H9 (cell line): ENCODE results near the gene LRCOL1. TPM values are rescaled to one million over a fixed set of nuclear protein-coding genes. Genes with fewer than 3 reads are reported as not detected.

Source experiments
- DNase-seq: peaks from one replicate; pipeline ENCODE4 v3.0.0-alpha.2; 2017
- H2AFZ ChIP-seq: one replicate; pipeline ENCODE4 v1.6.1; 2013; ENCODE audit warnings: mild to moderate bottlenecking, low read length, control low read depth, moderate library complexity
- H2AK5ac ChIP-seq: 2 replicates; pipeline ENCODE4 v1.6.1; 2013; ENCODE audit warnings: low read length, control low read depth, mixed read lengths; ENCODE audit not compliant: insufficient read length
- H2BK120ac ChIP-seq: one replicate; pipeline ENCODE4 v1.6.1; 2013; ENCODE audit warnings: low read depth, mild to moderate bottlenecking, low read length, control low read depth, inconsistent platforms; ENCODE audit not compliant: poor library complexity, severe bottlenecking
- H2BK12ac ChIP-seq: 2 replicates; pipeline ENCODE4 v1.6.1; 2013; ENCODE audit warnings: low read length, control low read depth, mixed read lengths, low read depth; ENCODE audit not compliant: insufficient read length
- H2BK15ac ChIP-seq: 2 replicates; pipeline ENCODE4 v1.6.1; 2013; ENCODE audit warnings: low read depth, low read length, control low read depth
- H2BK20ac ChIP-seq: one replicate; pipeline ENCODE4 v1.6.1; 2013; ENCODE audit warnings: low read depth, mild to moderate bottlenecking, low read length, control low read depth, inconsistent platforms; ENCODE audit not compliant: poor library complexity, severe bottlenecking
- H2BK5ac ChIP-seq: 2 replicates; pipeline ENCODE4 v1.6.1; 2013; ENCODE audit warnings: low read length, control low read depth, mixed read lengths; ENCODE audit not compliant: insufficient read length
- H3K14ac ChIP-seq: 2 replicates; pipeline ENCODE4 v1.6.1; 2013; ENCODE audit warnings: low read length, control low read depth; ENCODE audit not compliant: insufficient read depth
- H3K18ac ChIP-seq: 2 replicates; pipeline ENCODE4 v1.6.1; 2013; ENCODE audit warnings: low read depth, mild to moderate bottlenecking, mixed read lengths, low read length, control low read depth; ENCODE audit not compliant: insufficient read length
- H3K23ac ChIP-seq: 2 replicates; pipeline ENCODE4 v1.6.1; 2013; ENCODE audit warnings: low read length, control low read depth, mixed read lengths, low read depth; ENCODE audit not compliant: insufficient read length
- H3K23me2 ChIP-seq: 2 replicates; pipeline ENCODE4 v1.6.1; 2013; ENCODE audit warnings: low read depth, mild to moderate bottlenecking, mixed read lengths, low read length, control low read depth; ENCODE audit not compliant: insufficient read length, poor library complexity, severe bottlenecking
- H3K27ac ChIP-seq: 2 replicates; pipeline ENCODE4 v1.5.1; 2013; ENCODE audit warnings: low read length, control low read depth, mixed read lengths, low read depth; ENCODE audit not compliant: insufficient read length
- H3K27me3 ChIP-seq: 2 replicates; pipeline ENCODE4 v1.6.1; 2013; ENCODE audit warnings: low read length, control low read depth, inconsistent platforms; ENCODE audit not compliant: insufficient read depth
- H3K4ac ChIP-seq: 2 replicates; pipeline ENCODE4 v1.6.1; 2013; ENCODE audit warnings: low read depth, mild to moderate bottlenecking, control low read depth, inconsistent platforms, low read length, moderate library complexity
- H3K4me1 ChIP-seq: 2 replicates; pipeline ENCODE4 v1.6.1; 2013; ENCODE audit warnings: low read length, control low read depth, inconsistent platforms; ENCODE audit not compliant: insufficient read depth
- H3K4me2 ChIP-seq: 2 replicates; pipeline ENCODE4 v1.6.1; 2013; ENCODE audit warnings: low read length, control low read depth, mixed read lengths; ENCODE audit not compliant: insufficient read length, insufficient read depth
- H3K56ac ChIP-seq: 2 replicates; pipeline ENCODE4 v1.6.1; 2013; ENCODE audit warnings: low read depth, mild to moderate bottlenecking, mixed read lengths, low read length, control low read depth; ENCODE audit not compliant: insufficient read length
- H3K79me1 ChIP-seq: 2 replicates; pipeline ENCODE4 v1.6.1; 2013; ENCODE audit warnings: low read depth, mild to moderate bottlenecking, moderate library complexity, low read length, control low read depth, inconsistent platforms; ENCODE audit not compliant: insufficient read depth, poor library complexity, severe bottlenecking
- H3K79me2 ChIP-seq: 2 replicates; pipeline ENCODE4 v1.6.1; 2013; ENCODE audit warnings: low read length, control low read depth, inconsistent platforms; ENCODE audit not compliant: insufficient read depth
- H3K9ac ChIP-seq: 2 replicates; pipeline ENCODE4 v1.6.1; 2013; ENCODE audit warnings: low read length, control low read depth, mixed read lengths; ENCODE audit not compliant: insufficient read length; ENCODE audit errors: extremely low read depth
- H3K9me3 ChIP-seq: one replicate; pipeline ENCODE4 v1.6.1; 2013; ENCODE audit warnings: low read depth, low read length, inconsistent platforms; ENCODE audit not compliant: control insufficient read depth
- H3T11ph ChIP-seq: one replicate; pipeline ENCODE4 v1.6.1; 2013; ENCODE audit warnings: mild to moderate bottlenecking, low read length, control low read depth, inconsistent platforms
- H4K20me1 ChIP-seq: one replicate; pipeline ENCODE4 v1.6.1; 2013; ENCODE audit not compliant: control insufficient read depth, insufficient read length, insufficient read depth
- H4K5ac ChIP-seq: 2 replicates; pipeline ENCODE4 v1.6.1; 2013; ENCODE audit warnings: low read depth, mild to moderate bottlenecking, mixed read lengths, low read length, control low read depth; ENCODE audit not compliant: insufficient read length
- H4K8ac ChIP-seq: replicated peaks from 2 replicates; pipeline ENCODE4 v1.6.1; 2013; ENCODE audit warnings: low read length, control low read depth, mixed read lengths, low read depth; ENCODE audit not compliant: insufficient read length
- H4K91ac ChIP-seq: 2 replicates; pipeline ENCODE4 v1.6.1; 2013; ENCODE audit warnings: low read depth, mild to moderate bottlenecking, moderate library complexity, mixed read lengths, low read length, control low read depth; ENCODE audit not compliant: insufficient read length
- H3K27ac Mint-ChIP-seq, 3 experiments: 2 replicates in 2 of 3; 3 replicates in 1 of 3; pipeline ENCODE4 v1.8.0; 2020 to 2021; ENCODE audit warnings: mixed read lengths in 3 of 3, mild to moderate bottlenecking in 1 of 3, moderate library complexity in 1 of 3
- H3K27me3 Mint-ChIP-seq: 2 replicates; pipeline ENCODE4 v1.8.0; 2021; ENCODE audit warnings: low read depth, mild to moderate bottlenecking, moderate library complexity, mixed read lengths
- H3K36me3 Mint-ChIP-seq, 3 experiments: 2 replicates in 2 of 3; 3 replicates in 1 of 3; pipeline ENCODE4 v1.8.0; 2020 to 2021; ENCODE audit warnings: low read depth in 3 of 3, mixed read lengths in 3 of 3; ENCODE audit not compliant: insufficient read depth in 1 of 3
- H3K4me1 Mint-ChIP-seq, 2 experiments: 2 replicates each; pipeline ENCODE4 v1.8.0; 2020; ENCODE audit warnings: mixed read lengths in 2 of 2
- H3K4me3 Mint-ChIP-seq, 2 experiments: 2 replicates in 1 of 2; 3 replicates in 1 of 2; pipeline ENCODE4 v1.8.0; 2020 to 2021; ENCODE audit warnings: mild to moderate bottlenecking in 2 of 2, mixed read lengths in 2 of 2, moderate library complexity in 1 of 2
- H3K9me3 Mint-ChIP-seq, 2 experiments: 2 replicates in 1 of 2; 3 replicates in 1 of 2; pipeline ENCODE4 v1.8.0; 2020; ENCODE audit warnings: mild to moderate bottlenecking in 2 of 2, mixed read lengths in 2 of 2, moderate library complexity in 1 of 2
- WGBS: extraction: QIAGEN DNeasy Blood & Tissue Kit; methylation state at CpG from one replicate; pipeline ENCODE4 v1.1.7; 2013; ENCODE audit warnings: missing lambda C conversion rate, low lambda C conversion rate, mixed read lengths; ENCODE audit not compliant: insufficient read length; ENCODE audit errors: extremely low coverage; 5-methylcytosine and 5-hydroxymethylcytosine counted together
- total RNA-seq: library from RNA; stranded (reverse); gene quantifications from 2 replicates; pipeline ENCODE4 v1.2.1, GENCODE V29; 2021
- TF ChIP-seq, protein P1 (sequence below): fragments of 200-600 bp; sonication (generic); conservative IDR thresholded peaks from 3 replicates; pipeline ENCODE4 v1.8.0; 2021; ENCODE audit warnings: antibody characterized with exemption, mild to moderate bottlenecking

The LRCOL1 gene
- total RNA-seq, 1 experiment from 2014 or later = not detected

DNA sequence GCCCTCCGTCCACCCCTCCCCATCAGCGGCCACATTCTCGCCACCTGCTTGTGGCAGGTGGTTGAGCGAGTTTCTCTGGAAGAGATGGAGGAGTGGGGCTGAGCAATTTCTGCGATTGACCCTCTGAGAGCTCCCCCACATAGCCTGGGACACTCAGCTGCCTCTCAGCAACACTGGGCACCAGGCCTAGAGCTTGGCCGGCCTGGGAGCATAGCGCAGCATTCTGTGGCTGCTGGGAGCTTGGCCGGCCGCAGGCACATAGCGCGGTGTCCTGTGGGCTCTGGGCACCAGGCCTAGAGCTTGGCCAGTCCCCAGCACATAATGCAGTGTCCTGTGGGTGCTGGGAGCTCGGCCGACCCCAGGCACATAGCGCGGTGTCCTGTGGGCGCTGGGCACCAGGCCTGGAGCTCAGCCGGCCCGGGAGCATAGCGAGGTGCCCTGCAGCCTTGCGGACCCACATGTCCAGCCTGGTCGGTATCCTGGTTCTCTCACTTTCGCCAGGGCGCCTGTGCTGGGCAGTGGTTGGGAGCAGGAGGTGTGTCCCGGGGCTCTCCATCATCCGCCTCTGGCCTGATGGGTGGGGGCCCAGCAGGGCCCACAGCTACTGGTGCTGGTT is 43.8 kb downstream of the LRCOL1 start:
- no peak overlapping the region for H2BK5ac ChIP-seq
- no peak overlapping the region for H3K4me3 Mint-ChIP-seq
- peaks cover 11% of the 10 kb centered on the region; the same call in 1 of the 2 replicates for H3K79me2 ChIP-seq
- H2BK20ac ChIP-seq = no peak overlapping the region
- H2BK15ac ChIP-seq = no peak overlapping the region
- no peak for DNase-seq
- no peak overlapping the region for H2BK120ac ChIP-seq
- H2AFZ ChIP-seq = no peak overlapping the region
- H3K27me3 Mint-ChIP-seq = peaks cover 15% of the 10 kb centered on the region
- H3K23me2 ChIP-seq = no peaks in the 10 kb centered on the region
- H2BK12ac ChIP-seq = no peak overlapping the region
- no peak overlapping the region for H3K27ac ChIP-seq
- H3K14ac ChIP-seq = no peak overlapping the region
- H3K36me3 Mint-ChIP-seq = peaks cover 16 to 34% (median 23%) of the 10 kb centered on the region in 3 experiments
- no peak overlapping the region for H4K8ac ChIP-seq
- H3K79me1 ChIP-seq = peaks cover 5% of the 10 kb centered on the region
- no peaks in the 10 kb centered on the region for H3K9me3 ChIP-seq
- H3K27me3 ChIP-seq = no peaks in the 10 kb centered on the region; the same call in 1 of the 2 replicates
- no peak overlapping the region for H4K91ac ChIP-seq
- no peak overlapping the region for H3K4ac ChIP-seq
- peaks cover 4% of the 10 kb centered on the region for H4K20me1 ChIP-seq
- H3K4me2 ChIP-seq = no peak overlapping the region
- no peak overlapping the region for H4K5ac ChIP-seq
- no peak overlapping the region for H2AK5ac ChIP-seq
- no peak overlapping the region for H3K27ac Mint-ChIP-seq
- WGBS = no CpG with 5 or more reads among the region's 25 CpGs
- no peak overlapping the region for H3K9ac ChIP-seq
- TF ChIP-seq, protein P1, sequence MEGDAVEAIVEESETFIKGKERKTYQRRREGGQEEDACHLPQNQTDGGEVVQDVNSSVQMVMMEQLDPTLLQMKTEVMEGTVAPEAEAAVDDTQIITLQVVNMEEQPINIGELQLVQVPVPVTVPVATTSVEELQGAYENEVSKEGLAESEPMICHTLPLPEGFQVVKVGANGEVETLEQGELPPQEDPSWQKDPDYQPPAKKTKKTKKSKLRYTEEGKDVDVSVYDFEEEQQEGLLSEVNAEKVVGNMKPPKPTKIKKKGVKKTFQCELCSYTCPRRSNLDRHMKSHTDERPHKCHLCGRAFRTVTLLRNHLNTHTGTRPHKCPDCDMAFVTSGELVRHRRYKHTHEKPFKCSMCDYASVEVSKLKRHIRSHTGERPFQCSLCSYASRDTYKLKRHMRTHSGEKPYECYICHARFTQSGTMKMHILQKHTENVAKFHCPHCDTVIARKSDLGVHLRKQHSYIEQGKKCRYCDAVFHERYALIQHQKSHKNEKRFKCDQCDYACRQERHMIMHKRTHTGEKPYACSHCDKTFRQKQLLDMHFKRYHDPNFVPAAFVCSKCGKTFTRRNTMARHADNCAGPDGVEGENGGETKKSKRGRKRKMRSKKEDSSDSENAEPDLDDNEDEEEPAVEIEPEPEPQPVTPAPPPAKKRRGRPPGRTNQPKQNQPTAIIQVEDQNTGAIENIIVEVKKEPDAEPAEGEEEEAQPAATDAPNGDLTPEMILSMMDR = no peak
- no peaks in the 10 kb centered on the region for H3K9me3 Mint-ChIP-seq
- peaks cover 0 to 3% of the 10 kb centered on the region in 2 experiments; a peak in 2 of 4 replicates for H3K4me1 Mint-ChIP-seq
- no peak overlapping the region for H3K18ac ChIP-seq
- no peaks in the 10 kb centered on the region for H3K4me1 ChIP-seq
- H3K23ac ChIP-seq = no peak overlapping the region
- H3T11ph ChIP-seq = no peak overlapping the region
- no peak overlapping the region for H3K56ac ChIP-seq
